Upper lobe of left lung (tissue), 6 donors: Measurements from ENCODE around the gene GALNS. TPM values are rescaled to one million over a fixed set of nuclear protein-coding genes. Genes with fewer than 3 reads are reported as not detected.

Experiments
- ATAC-seq, 2 donors: fragments of 200-7000 bp; cut with Tn5 transposase; one replicate each; pipeline ENCODE4 v1.9.1; 2022; ENCODE audit warnings: mild to moderate bottlenecking in 2 of 2, moderate library complexity in 2 of 2; ENCODE audit not compliant: low FRiP score in 2 of 2
- DNase-seq, 2 donors: peaks; one replicate each; pipeline ENCODE4 v3.0.0-alpha.2; 2019 to 2020
- H3K27ac ChIP-seq, 4 donors: fragments of 200-600 bp; sonication (generic); one replicate each; pipeline ENCODE4 v1.5.1; 2016 to 2019
- H3K27me3 ChIP-seq, 4 donors: fragments of 200-600 bp; sonication (generic); one replicate each; pipeline ENCODE4 v1.5.1; 2017 to 2019
- H3K36me3 ChIP-seq, 4 donors: fragments of 200-600 bp; sonication (generic); one replicate each; pipeline ENCODE4 v1.5.1; 2016 to 2019
- H3K4me1 ChIP-seq, 4 donors: fragments of 200-600 bp; sonication (generic); one replicate each; pipeline ENCODE4 v1.5.1; 2018 to 2019
- H3K4me3 ChIP-seq, 4 donors: fragments of 200-600 bp; sonication (generic); one replicate each; pipeline ENCODE4 v1.5.1; 2017 to 2019; ENCODE audit warnings: mild to moderate bottlenecking in 2 of 4, moderate library complexity in 1 of 4
- H3K9me3 ChIP-seq, 4 donors: fragments of 200-600 bp; sonication (generic); one replicate each; pipeline ENCODE4 v1.5.1; 2018 to 2019
- EP300 ChIP-seq, 4 donors: sonication (generic); formaldehyde crosslinking; IDR thresholded peaks; one replicate each; pipeline ENCODE4 v1.5.1; 2017; ENCODE audit warnings: antibody characterized with exemption in 4 of 4, control low read depth in 2 of 4
- POLR2A ChIP-seq, 4 donors: fragments of 450-650 bp; IDR thresholded peaks; one replicate each; pipeline ENCODE4 v1.5.1; 2016 to 2017; ENCODE audit warnings: antibody characterized with exemption in 4 of 4, mild to moderate bottlenecking in 2 of 4
- POLR2AphosphoS5 ChIP-seq, 2 donors: sonication (generic); formaldehyde crosslinking; IDR thresholded peaks; one replicate each; pipeline ENCODE4 v1.5.1; 2017; ENCODE audit warnings: antibody characterized with exemption in 2 of 2
- WGBS, 2 donors: methylation state at CpG; one replicate each; pipeline ENCODE4 v1.1.5; 2017 to 2018; 5-methylcytosine and 5-hydroxymethylcytosine counted together
- total RNA-seq, 6 donors: library from RNA; depleted of rRNA in 4 of 6; stranded (reverse); fragments of >200 nt in 4 of 6; gene quantifications; one replicate each; pipeline versions ENCODE4 v1.1.0 to v1.2.1, GENCODE V29; 2016 to 2021
- TF ChIP-seq, protein P1 (sequence below), 6 experiments: fragments of 450-650 bp in 4 of 6; fragments of 200-600 bp in 2 of 6; sonication (generic) in 2 of 6; IDR thresholded peaks; one replicate each; pipeline ENCODE4 v1.5.1; 2016 to 2019; ENCODE audit warnings: antibody characterized with exemption in 6 of 6
- donor health status: DM: no; HTN: no; CAD: no; lungs with moderate emphysema.
- donor health status: DM: no; HTN: yes; CAD: no; lungs with severe emphysema.

The GALNS gene
- total RNA-seq, 6 donors from 2014 or later, result 24.8 to 140 (median 45.6) TPM

DNA sequence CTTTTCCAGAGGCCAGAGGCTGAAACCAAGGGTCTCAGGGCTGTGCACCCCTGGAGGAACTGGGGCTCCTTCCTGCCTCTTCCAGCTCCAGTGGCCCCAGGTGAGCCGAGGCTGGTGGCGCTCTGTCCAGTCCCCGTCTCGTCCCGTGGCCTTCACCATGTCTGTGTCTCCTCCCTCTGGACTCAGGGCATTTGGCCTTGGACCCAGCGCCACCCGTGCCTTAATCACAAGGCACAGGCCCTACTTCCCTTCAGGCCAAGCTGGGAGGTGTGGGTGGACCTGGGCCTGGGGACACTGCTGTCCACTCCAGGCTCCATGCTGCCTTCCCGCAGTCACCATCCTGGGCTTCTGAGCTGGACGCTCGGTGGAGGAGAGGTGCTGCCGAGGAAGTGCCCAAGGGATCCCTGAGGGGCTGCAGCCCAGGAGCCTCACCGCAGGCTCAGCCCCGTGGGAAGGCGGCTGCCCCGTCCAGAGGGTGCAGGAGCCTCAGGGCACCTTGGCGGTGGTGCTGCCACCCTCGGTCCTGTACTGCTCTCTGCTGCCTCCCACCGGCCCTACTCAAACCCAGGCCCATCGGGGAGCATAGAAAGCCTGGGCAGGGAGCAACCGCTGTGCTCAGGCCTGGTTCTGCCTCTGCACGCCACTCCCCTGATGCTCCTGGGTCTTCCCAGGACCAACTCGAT lies 35.4 kb downstream of the GALNS start:
- Histone ChIP-seq H3K27ac (no peak overlapping the region), H3K9me3 (no peaks in the 10 kb centered on the region), H3K4me3 (no peak overlapping the region), H3K36me3 (peaks cover 8 to 59% (median 36%) of the 10 kb centered on the region in 4 donors), H3K4me1 (no peaks in the 10 kb centered on the region), H3K27me3 (no peaks in the 10 kb centered on the region)
- TF ChIP-seq POLR2AphosphoS5 (IDR thresholded peaks at IDR 0.05), result no peak
- no peak for TF ChIP-seq POLR2A (IDR thresholded peaks at IDR 0.05)
- no peak for TF ChIP-seq EP300 (IDR thresholded peaks at IDR 0.05)
- TF ChIP-seq, protein P1, sequence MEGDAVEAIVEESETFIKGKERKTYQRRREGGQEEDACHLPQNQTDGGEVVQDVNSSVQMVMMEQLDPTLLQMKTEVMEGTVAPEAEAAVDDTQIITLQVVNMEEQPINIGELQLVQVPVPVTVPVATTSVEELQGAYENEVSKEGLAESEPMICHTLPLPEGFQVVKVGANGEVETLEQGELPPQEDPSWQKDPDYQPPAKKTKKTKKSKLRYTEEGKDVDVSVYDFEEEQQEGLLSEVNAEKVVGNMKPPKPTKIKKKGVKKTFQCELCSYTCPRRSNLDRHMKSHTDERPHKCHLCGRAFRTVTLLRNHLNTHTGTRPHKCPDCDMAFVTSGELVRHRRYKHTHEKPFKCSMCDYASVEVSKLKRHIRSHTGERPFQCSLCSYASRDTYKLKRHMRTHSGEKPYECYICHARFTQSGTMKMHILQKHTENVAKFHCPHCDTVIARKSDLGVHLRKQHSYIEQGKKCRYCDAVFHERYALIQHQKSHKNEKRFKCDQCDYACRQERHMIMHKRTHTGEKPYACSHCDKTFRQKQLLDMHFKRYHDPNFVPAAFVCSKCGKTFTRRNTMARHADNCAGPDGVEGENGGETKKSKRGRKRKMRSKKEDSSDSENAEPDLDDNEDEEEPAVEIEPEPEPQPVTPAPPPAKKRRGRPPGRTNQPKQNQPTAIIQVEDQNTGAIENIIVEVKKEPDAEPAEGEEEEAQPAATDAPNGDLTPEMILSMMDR (IDR thresholded peaks at IDR 0.05), result no peak
- 90 to 95% methylated on average over 2 to 16 of the region's 22 CpGs for WGBS, 2 donors
- no peak for ATAC-seq
- peak in 1 of 2 donors; percentile 72 for DNase-seq

DNA sequence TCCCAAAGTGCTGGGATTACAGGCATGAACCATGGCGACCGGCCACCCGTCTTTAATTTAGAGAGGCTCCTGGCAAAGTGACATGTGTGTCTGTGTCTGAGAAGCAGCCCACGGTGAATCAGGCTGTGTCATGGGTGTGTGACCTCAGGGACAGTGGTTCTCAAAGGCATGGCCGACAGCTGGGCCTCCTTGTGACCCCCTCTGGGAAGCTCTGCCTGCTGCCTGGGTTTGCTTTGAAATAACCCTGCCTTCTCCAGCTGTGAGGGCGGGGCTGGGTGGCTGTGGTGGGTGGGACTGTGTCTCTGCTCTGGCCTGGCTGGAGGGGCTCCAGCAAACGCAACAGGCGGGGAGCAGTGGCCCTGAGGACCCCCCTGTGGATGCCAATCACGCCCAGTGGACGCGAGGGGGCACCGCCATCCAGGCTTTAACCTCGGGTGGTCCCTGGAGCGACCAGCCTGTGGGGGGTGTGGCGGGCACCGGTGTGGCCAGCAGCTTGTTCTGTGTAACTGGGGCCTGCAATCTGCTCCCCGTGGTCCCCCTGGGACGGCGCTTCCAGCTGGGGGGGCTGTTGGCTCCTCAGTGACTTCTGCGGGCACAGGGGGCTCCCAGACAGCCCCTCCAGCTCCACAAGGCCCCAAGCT lies 36.2 kb downstream of the GALNS start:
- no peak for ATAC-seq
- no peak overlapping the region for H3K4me3 ChIP-seq
- H3K27me3 ChIP-seq, result no peaks in the 10 kb centered on the region
- peaks cover 8 to 51% (median 33%) of the 10 kb centered on the region in 4 donors for H3K36me3 ChIP-seq
- WGBS, 2 donors, result 75 to 87% methylated on average over 4 to 20 of the region's 20 CpGs
- DNase-seq, result peak in 1 of 2 donors; percentile 76
- no peaks in the 10 kb centered on the region for H3K4me1 ChIP-seq
- H3K27ac ChIP-seq, result no peak overlapping the region
- no peaks in the 10 kb centered on the region for H3K9me3 ChIP-seq
- TF ChIP-seq POLR2A (IDR thresholded peaks at IDR 0.05) (no peak), POLR2AphosphoS5 (IDR thresholded peaks at IDR 0.05) (no peak), EP300 (IDR thresholded peaks at IDR 0.05) (no peak)
- TF ChIP-seq, protein P1 (IDR thresholded peaks at IDR 0.05), result no peak

DNA sequence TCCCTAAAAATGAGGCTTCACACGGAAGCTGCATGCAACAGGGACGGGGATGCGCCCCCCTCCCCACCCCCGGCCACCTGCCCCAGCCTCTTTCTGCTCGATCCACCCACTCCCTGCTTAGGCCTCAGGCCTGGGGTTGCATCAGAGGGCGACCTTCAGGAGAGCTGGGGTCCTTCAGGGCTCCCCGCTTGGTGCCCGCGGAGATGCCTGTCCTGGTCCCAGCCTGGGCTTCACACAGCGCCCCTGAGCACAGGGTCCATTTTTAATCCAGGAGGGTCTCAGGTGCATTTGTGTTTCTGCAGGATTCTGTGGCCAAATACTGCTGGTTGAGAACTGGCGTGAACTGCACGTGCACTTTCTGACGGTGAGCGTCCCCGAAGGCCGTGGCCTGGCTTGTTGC lies 37.6 kb downstream of the GALNS start:
- no peak overlapping the region for H3K4me3 ChIP-seq
- TF ChIP-seq POLR2AphosphoS5 (IDR thresholded peaks at IDR 0.05), result no peak
- no peak for TF ChIP-seq POLR2A (IDR thresholded peaks at IDR 0.05)
- no peak for TF ChIP-seq EP300 (IDR thresholded peaks at IDR 0.05)
- TF ChIP-seq, protein P1 (IDR thresholded peaks at IDR 0.05), result no peak
- no peaks in the 10 kb centered on the region for H3K9me3 ChIP-seq
- no peaks in the 10 kb centered on the region for H3K4me1 ChIP-seq
- no peaks in the 10 kb centered on the region for H3K27me3 ChIP-seq
- no peak overlapping the region for H3K27ac ChIP-seq
- ATAC-seq (no peak), DNase-seq (peak in 1 of 2 donors; percentile 36)
- peaks cover 8 to 41% (median 26%) of the 10 kb centered on the region in 4 donors for H3K36me3 ChIP-seq
- WGBS, 2 donors, result 77 to 83% methylated on average over 10 to 11 of the region's 16 CpGs

DNA sequence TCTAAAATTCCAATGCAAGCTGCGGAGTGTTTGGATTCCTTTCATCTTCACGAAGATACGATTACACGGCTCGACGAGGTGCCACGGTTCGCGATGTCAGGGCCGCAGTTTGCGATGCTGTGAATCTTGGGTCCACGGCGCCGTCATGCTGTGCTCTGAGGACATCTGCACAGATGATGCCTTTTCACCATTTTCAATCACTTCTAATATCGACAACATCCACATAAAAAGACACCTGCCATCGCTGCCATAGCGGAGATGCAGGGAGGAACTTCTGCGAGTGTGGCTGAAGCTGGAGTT lies 38.2 kb downstream of the GALNS start:
- TF ChIP-seq, protein P1 (IDR thresholded peaks at IDR 0.05), result no peak
- TF ChIP-seq POLR2AphosphoS5 (IDR thresholded peaks at IDR 0.05), result no peak
- TF ChIP-seq EP300 (IDR thresholded peaks at IDR 0.05), result no peak
- TF ChIP-seq POLR2A (IDR thresholded peaks at IDR 0.05), result no peak
- H3K27ac ChIP-seq, result no peak overlapping the region
- 74% methylated on average over 18 of the region's 18 CpGs for WGBS, 2 donors
- ATAC-seq, result no peak
- H3K4me3 ChIP-seq, result no peak overlapping the region
- no peaks in the 10 kb centered on the region for H3K9me3 ChIP-seq
- H3K27me3 ChIP-seq, result no peaks in the 10 kb centered on the region
- peaks cover 8 to 35% (median 25%) of the 10 kb centered on the region in 4 donors for H3K36me3 ChIP-seq
- peak in 1 of 2 donors; percentile 62 for DNase-seq
- no peaks in the 10 kb centered on the region for H3K4me1 ChIP-seq
